WTC11 (cell line): ENCODE data around the gene EIF4G1. TPM values are rescaled to one million over a fixed set of nuclear protein-coding genes. Genes with fewer than 3 reads are reported as not detected.

Experiments
- ATAC-seq: fragments of 200-7000 bp; cut with Tn5 transposase; 2 replicates; pipeline ENCODE4 v1.10.0; 2021; ENCODE audit warnings: mild to moderate bottlenecking, moderate library complexity
- CTCF ChIA-PET: fragments of 300-600 bp; sonication (Branson Sonifier 250); formaldehyde crosslinking; loops from one replicate; lab custom pipeline; 2021; ENCODE audit warnings: antibody characterized with exemption; lab: Charles Lee
- POLR2A ChIA-PET: fragments of 350-600 bp; sonication (Branson Sonifier 250); formaldehyde crosslinking; loops from one replicate; lab custom pipeline; 2021; ENCODE audit warnings: antibody characterized with exemption; lab: Charles Lee
- DNase-seq: peaks from one replicate; pipeline ENCODE4 v3.0.0; 2021; ENCODE audit warnings: low spot score
- H3K27ac Mint-ChIP-seq: 2 replicates; pipeline ENCODE4 v1.8.0; 2021; ENCODE audit warnings: mixed read lengths
- H3K27me3 Mint-ChIP-seq: 2 replicates; pipeline ENCODE4 v1.8.0; 2021; ENCODE audit warnings: low read depth, mild to moderate bottlenecking, moderate library complexity, mixed read lengths
- H3K36me3 Mint-ChIP-seq: 2 replicates; pipeline ENCODE4 v1.8.0; 2021; ENCODE audit warnings: mixed read lengths
- H3K4me1 Mint-ChIP-seq: 2 replicates; pipeline ENCODE4 v1.8.0; 2022; ENCODE audit warnings: mixed read lengths
- H3K4me3 Mint-ChIP-seq: 2 replicates; pipeline ENCODE4 v1.8.0; 2021; ENCODE audit warnings: mild to moderate bottlenecking, moderate library complexity, mixed read lengths
- H3K9me3 Mint-ChIP-seq: 2 replicates; pipeline ENCODE4 v1.8.0; 2021; ENCODE audit warnings: mixed read lengths
- AFF4 ChIP-seq: sonication (generic); formaldehyde crosslinking; IDR thresholded peaks from 2 replicates; pipeline ENCODE4 v1.8.1; 2023; ENCODE audit warnings: mild to moderate bottlenecking, missing genetic modification reagents, borderline replicate concordance
- CREB1 ChIP-seq: sonication (generic); formaldehyde crosslinking; IDR thresholded peaks from 2 replicates; pipeline ENCODE4 v1.8.0; 2023; ENCODE audit warnings: mild to moderate bottlenecking, missing genetic modification reagents
- ELF4 ChIP-seq: sonication (generic); formaldehyde crosslinking; IDR thresholded peaks from 2 replicates; pipeline ENCODE4 v1.8.1; 2022; ENCODE audit warnings: low read depth, mild to moderate bottlenecking, moderate library complexity, missing genetic modification reagents
- ERG ChIP-seq: fragments of 250-450 bp; sonication (Bioruptor Pico); IDR thresholded peaks from 2 replicates; pipeline ENCODE4 v1.8.0; 2021; ENCODE audit warnings: mild to moderate bottlenecking
- FOXJ3 ChIP-seq: sonication (generic); formaldehyde crosslinking; IDR thresholded peaks from 2 replicates; pipeline ENCODE4 v1.9.0; 2021; ENCODE audit warnings: missing genetic modification reagents, mild to moderate bottlenecking, borderline replicate concordance
- FOXP1 ChIP-seq: sonication (generic); formaldehyde crosslinking; IDR thresholded peaks from 2 replicates; pipeline ENCODE4 v1.8.0; 2022; ENCODE audit warnings: missing genetic modification reagents, mild to moderate bottlenecking, moderate library complexity, borderline replicate concordance
- FOXP4 ChIP-seq: sonication (generic); formaldehyde crosslinking; IDR thresholded peaks from 2 replicates; pipeline ENCODE4 v1.8.0; 2022; ENCODE audit warnings: mild to moderate bottlenecking, missing genetic modification reagents
- IRF1 ChIP-seq: sonication (generic); formaldehyde crosslinking; IDR thresholded peaks from 2 replicates; pipeline ENCODE4 v1.8.0; 2023; ENCODE audit warnings: missing genetic modification reagents
- JAZF1 ChIP-seq: fragments of 250-450 bp; sonication (Bioruptor Pico); IDR thresholded peaks from 2 replicates; pipeline ENCODE4 v1.9.0; 2021; ENCODE audit warnings: moderate library complexity, mild to moderate bottlenecking, inconsistent platforms
- OVOL2 ChIP-seq: fragments of 250-450 bp; sonication (Bioruptor Pico); IDR thresholded peaks from 2 replicates; pipeline ENCODE4 v1.9.0; 2021; ENCODE audit warnings: mild to moderate bottlenecking, borderline replicate concordance
- PRRX2 ChIP-seq: fragments of 250-450 bp; sonication (Bioruptor Pico); IDR thresholded peaks from 2 replicates; pipeline ENCODE4 v1.8.0; 2021; ENCODE audit warnings: mild to moderate bottlenecking
- RELA ChIP-seq: sonication (generic); formaldehyde crosslinking; IDR thresholded peaks from 2 replicates; pipeline ENCODE4 v1.8.1; 2022; ENCODE audit warnings: missing genetic modification reagents, mild to moderate bottlenecking, borderline replicate concordance
- SMAD4 ChIP-seq: sonication (generic); formaldehyde crosslinking; IDR thresholded peaks from 2 replicates; pipeline ENCODE4 v1.8.0; 2022; ENCODE audit warnings: mild to moderate bottlenecking, missing genetic modification reagents
- SOX15 ChIP-seq: fragments of 250-450 bp; sonication (Bioruptor Pico); IDR thresholded peaks from 2 replicates; pipeline ENCODE4 v1.9.0; 2021; ENCODE audit warnings: mild to moderate bottlenecking
- TP53 ChIP-seq: sonication (generic); formaldehyde crosslinking; IDR thresholded peaks from 2 replicates; pipeline ENCODE4 v1.8.1; 2023; ENCODE audit warnings: mild to moderate bottlenecking, missing genetic modification reagents
- USF1 ChIP-seq: sonication (generic); formaldehyde crosslinking; IDR thresholded peaks from 2 replicates; pipeline ENCODE4 v1.8.0; 2022; ENCODE audit warnings: mild to moderate bottlenecking, missing genetic modification reagents
- ZNF138 ChIP-seq: sonication (generic); formaldehyde crosslinking; conservative IDR thresholded peaks from 2 replicates; pipeline ENCODE4 v1.8.1; 2022; ENCODE audit warnings: mild to moderate bottlenecking, moderate library complexity, missing genetic modification reagents
- ZNF219 ChIP-seq: sonication (generic); formaldehyde crosslinking; IDR thresholded peaks from 2 replicates; pipeline ENCODE4 v1.8.0; 2023; ENCODE audit warnings: missing genetic modification reagents, mild to moderate bottlenecking, borderline replicate concordance
- ZNF281 ChIP-seq: sonication (generic); formaldehyde crosslinking; IDR thresholded peaks from 2 replicates; pipeline ENCODE4 v1.8.0; 2023; ENCODE audit warnings: mild to moderate bottlenecking, missing genetic modification reagents
- ZNF396 ChIP-seq: fragments of 250-450 bp; sonication (Bioruptor Pico); IDR thresholded peaks from 2 replicates; pipeline ENCODE4 v1.8.0; 2021; ENCODE audit warnings: mild to moderate bottlenecking, moderate library complexity, borderline replicate concordance
- ZNF423 ChIP-seq: fragments of 250-450 bp; sonication (Bioruptor Pico); IDR thresholded peaks from 2 replicates; pipeline ENCODE4 v2.1.2; 2022; ENCODE audit warnings: mild to moderate bottlenecking, moderate library complexity
- ZSCAN18 ChIP-seq: fragments of 250-450 bp; sonication (Bioruptor Pico); IDR thresholded peaks from 2 replicates; pipeline ENCODE4 v2.1.2; 2022; ENCODE audit warnings: mild to moderate bottlenecking, moderate library complexity
- total RNA-seq: library from RNA; stranded (reverse); gene quantifications from 3 replicates; pipeline ENCODE4 v1.2.3, GENCODE V29; 2021

Gene EIF4G1
- total RNA-seq, 1 experiment from 2014 or later: 557 TPM

- Mint-ChIP-seq H3K27ac (no peak overlapping the region), H3K4me1 (peaks cover 69% of the 10 kb centered on the region), H3K9me3 (no peaks in the 10 kb centered on the region), H3K27me3 (peaks cover 16% of the 10 kb centered on the region), H3K36me3 (peaks cover 15% of the 10 kb centered on the region), H3K4me3 (no peak overlapping the region)
- POLR2A ChIA-PET: interaction anchor here (0.6 kb wide), 1 partner anchor 167 kb away, joined by 4 read pairs; no protein-coding TSS in a partner anchor
- ATAC-seq (no peak), DNase-seq (no peak)
- TF ChIP-seq FOXJ3 (CRISPR knock-in tag) (no peak), USF1 (CRISPR knock-in tag) (no peak), JAZF1 (no peak), FOXP4 (CRISPR knock-in tag) (no peak)
- CTCF ChIA-PET: interaction anchor here (0.6 to 4.8 kb wide), 6 partner anchors 8 to 167 kb away, joined by 4 to 183 read pairs (median 55); partner anchors contain the start of gene CHRD
Observed at GRCh38 chr3:184373422-184373821, 59.0 kb downstream of the EIF4G1 start.

- CTCF ChIA-PET: interaction anchor here (0.9 to 2.8 kb wide), 5 partner anchors 10 to 185 kb away, joined by 3 to 13 read pairs (median 7); partner anchors contain the start of gene EPHB3
- DNase-seq: no peak
- TF ChIP-seq ZNF219 (CRISPR knock-in tag) (no peak), CREB1 (CRISPR knock-in tag) (no peak), ZNF281 (CRISPR knock-in tag) (no peak), SOX15 (CRISPR knock-in tag) (no peak), ERG (CRISPR knock-in tag) (no peak), AFF4 (CRISPR knock-in tag) (no peak), SMAD4 (CRISPR knock-in tag) (no peak), OVOL2 (no peak), PRRX2 (CRISPR knock-in tag) (no peak), TP53 (CRISPR knock-in tag) (no peak), ZNF423 (CRISPR knock-in tag) (no peak), ELF4 (CRISPR knock-in tag) (no peak), ZSCAN18 (CRISPR knock-in tag) (no peak), ZNF396 (CRISPR knock-in tag) (no peak), ZNF138 (CRISPR knock-in tag) (no peak), IRF1 (no peak), RELA (no peak), FOXP1 (no peak)
- TF ChIP-seq, all 79 proteins: peak for 0
- peaks cover 63% of the 10 kb centered on the region for H3K4me1 Mint-ChIP-seq
- POLR2A ChIA-PET: no interaction called here
- H3K9me3 Mint-ChIP-seq: no peaks in the 10 kb centered on the region
- no peak for ATAC-seq
- H3K27ac Mint-ChIP-seq: no peak overlapping the region
- peaks cover 32% of the 10 kb centered on the region for H3K27me3 Mint-ChIP-seq
- no peak overlapping the region for H3K4me3 Mint-ChIP-seq
- H3K36me3 Mint-ChIP-seq: no peaks in the 10 kb centered on the region
Observed at GRCh38 chr3:184375747-184376461, 61.5 kb downstream of the EIF4G1 start.
